A549 (cell line): ENCODE measurements around the gene TCF12. TPM values are rescaled to one million over a fixed set of nuclear protein-coding genes. Genes with fewer than 3 reads are reported as not detected.
A peak's percentile ranks its signal among the peaks of the same experiment; 100 is the strongest.

Experiments
- ATAC-seq, 2 experiments: fragments of 200-7000 bp in 1 of 2; fragments of >200 bp in 1 of 2; cut with Nextera tagmentation in 1 of 2; cut with Tn5 transposase in 1 of 2; 3 replicates each; pipeline versions ENCODE4 v1.8.0 to v1.9.1; 2018 to 2020; ENCODE audit warnings: mild to moderate bottlenecking in 1 of 2, moderate library complexity in 1 of 2
- CTCF ChIA-PET: fragments of 300-600 bp; sonication (Branson Sonifier 250); formaldehyde crosslinking; extraction: SDS; loops from one replicate; lab custom pipeline; 2021; ENCODE audit warnings: antibody characterized with exemption, inconsistent platforms; lab: Yijun Ruan, JAX
- POLR2A ChIA-PET: fragments of 350-600 bp; formaldehyde crosslinking; extraction: SDS; loops from one replicate; lab custom pipeline; 2021; ENCODE audit warnings: antibody characterized with exemption, inconsistent platforms; lab: Yijun Ruan, JAX
- DNase-seq, 2 experiments: peaks; one replicate each; pipeline versions ENCODE4 v3.0.0 to v3.0.0-alpha.2; 2011 to 2016; ENCODE audit warnings: low read depth in 1 of 2, low spot score in 1 of 2
- FAIRE-seq: peaks from 2 replicates; lab custom pipeline; 2011; peaks lifted over from hg19 to GRCh38; lab: Jason Lieb, UNC
- H3K27ac ChIP-seq, 2 experiments: fragments of >200 bp; sonication (Bioruptor Twin); formaldehyde crosslinking; 3 replicates each; pipeline ENCODE4 v1.5.1; 2016 to 2017
- H3K4me1 ChIP-seq: fragments of >200 bp; sonication (Bioruptor Twin); formaldehyde crosslinking; 3 replicates; pipeline ENCODE4 v1.6.1; 2016
- H3K4me2 ChIP-seq: fragments of >200 bp; sonication (Bioruptor Twin); formaldehyde crosslinking; 3 replicates; pipeline ENCODE4 v1.6.1; 2016
- H3K4me3 ChIP-seq: fragments of >200 bp; sonication (Bioruptor Twin); formaldehyde crosslinking; 3 replicates; pipeline ENCODE4 v1.5.1; 2016
- H3K9me3 ChIP-seq: fragments of >200 bp; sonication (Bioruptor Twin); formaldehyde crosslinking; 3 replicates; pipeline ENCODE4 v1.6.1; 2016
- ATOH8 ChIP-seq: fragments of 250-450 bp; sonication (Bioruptor Pico); IDR thresholded peaks from 2 replicates; pipeline ENCODE4 v1.5.0; 2020; ENCODE audit warnings: low read depth, mild to moderate bottlenecking, moderate library complexity
- CBX8 ChIP-seq: fragments of 200-600 bp; sonication (generic); IDR thresholded peaks from 2 replicates; pipeline ENCODE4 v1.6.1; 2016
- CHD2 ChIP-seq: fragments of 150-350 bp; IDR thresholded peaks from 2 replicates; pipeline ENCODE4 v1.6.1; 2014; ENCODE audit warnings: low read length; ENCODE audit not compliant: partially characterized antibody
- CTCF ChIP-seq: fragments of >200 bp; sonication (Bioruptor Twin); formaldehyde crosslinking; IDR thresholded peaks from 3 replicates; pipeline ENCODE4 v1.5.1; 2016
- EHF ChIP-seq: fragments of 250-450 bp; sonication (Bioruptor Pico); IDR thresholded peaks from 2 replicates; pipeline ENCODE4 v1.5.0; 2020; ENCODE audit warnings: mild to moderate bottlenecking
- EP300 ChIP-seq, 2 experiments: fragments of >200 bp; sonication (Bioruptor Twin); formaldehyde crosslinking; IDR thresholded peaks; 2 replicates in 1 of 2; 3 replicates in 1 of 2; pipeline ENCODE4 v1.6.1; 2016 to 2017
- FOSL2 ChIP-seq, 2 experiments: fragments of 450-650 bp in 1 of 2; fragments of >200 bp in 1 of 2; sonication (Bioruptor Twin) in 1 of 2; formaldehyde crosslinking; IDR thresholded peaks; 2 replicates each; pipeline versions ENCODE4 v1.5.0 to v1.6.1; 2016 to 2020; ENCODE audit warnings: mild to moderate bottlenecking in 1 of 2, moderate library complexity in 1 of 2
- FOXS1 ChIP-seq: fragments of 250-450 bp; sonication (Bioruptor Pico); IDR thresholded peaks from 2 replicates; pipeline ENCODE4 v1.5.0; 2020; ENCODE audit warnings: mild to moderate bottlenecking, moderate library complexity
- GATA3 ChIP-seq: IDR thresholded peaks from 2 replicates; pipeline ENCODE4 v1.6.1; 2012; ENCODE audit warnings: borderline replicate concordance
- HEYL ChIP-seq: fragments of 250-450 bp; sonication (Bioruptor Pico); IDR thresholded peaks from 2 replicates; pipeline ENCODE4 v1.8.0; 2021; ENCODE audit warnings: mild to moderate bottlenecking, moderate library complexity
- HOXA7 ChIP-seq: fragments of 250-450 bp; sonication (Bioruptor Pico); IDR thresholded peaks from 2 replicates; pipeline ENCODE4 v1.5.0; 2020; ENCODE audit warnings: mild to moderate bottlenecking, moderate library complexity
- JUN ChIP-seq, 2 experiments: fragments of >200 bp; sonication (Bioruptor Twin); formaldehyde crosslinking; IDR thresholded peaks; 2 replicates in 1 of 2; 3 replicates in 1 of 2; pipeline ENCODE4 v1.6.1; 2016 to 2017
- KDM1A ChIP-seq: fragments of 200-600 bp; sonication (generic); IDR thresholded peaks from 2 replicates; pipeline ENCODE4 v1.6.1; 2016; ENCODE audit warnings: low read depth, mild to moderate bottlenecking
- MAX ChIP-seq: IDR thresholded peaks from 2 replicates; pipeline ENCODE4 v1.6.1; 2012
- MYC ChIP-seq: IDR thresholded peaks from 2 replicates; pipeline ENCODE4 v1.6.1; 2012; ENCODE audit warnings: mild to moderate bottlenecking, inconsistent platforms, low read length, improper control_type of control experiment, borderline replicate concordance
- NFE2L2 ChIP-seq: fragments of 150-350 bp; conservative IDR thresholded peaks from 2 replicates; pipeline ENCODE4 v1.6.1; 2014; ENCODE audit warnings: low read length
- PBX3 ChIP-seq: IDR thresholded peaks from 2 replicates; pipeline ENCODE4 v1.6.1; 2012
- PHF8 ChIP-seq: fragments of 200-600 bp; sonication (generic); IDR thresholded peaks from 2 replicates; pipeline ENCODE4 v1.6.1; 2016; ENCODE audit warnings: low read depth, mild to moderate bottlenecking, antibody characterized with exemption, moderate library complexity, borderline replicate concordance
- POLR2AphosphoS2 ChIP-seq: conservative IDR thresholded peaks from 2 replicates; pipeline ENCODE4 v1.6.1; 2012; ENCODE audit warnings: low read length, improper control_type of control experiment, inconsistent platforms
- RARB ChIP-seq: fragments of 250-450 bp; sonication (Bioruptor Pico); IDR thresholded peaks from 2 replicates; pipeline ENCODE4 v1.8.0; 2021; ENCODE audit warnings: mild to moderate bottlenecking, moderate library complexity
- RCOR1 ChIP-seq: fragments of 150-350 bp; IDR thresholded peaks from 2 replicates; pipeline ENCODE4 v1.6.1; 2014; ENCODE audit warnings: antibody characterized with exemption, low read length, low read depth
- RNF2 ChIP-seq: fragments of 200-600 bp; sonication (generic); IDR thresholded peaks from 2 replicates; pipeline ENCODE4 v1.6.1; 2016; ENCODE audit warnings: low read depth, mild to moderate bottlenecking, antibody characterized with exemption, moderate library complexity, borderline replicate concordance
- TFCP2L1 ChIP-seq: fragments of 250-450 bp; sonication (Bioruptor Pico); IDR thresholded peaks from 2 replicates; pipeline ENCODE4 v1.5.0; 2021; ENCODE audit warnings: mild to moderate bottlenecking
- USF2 ChIP-seq: fragments of 450-650 bp; IDR thresholded peaks from 2 replicates; pipeline ENCODE4 v1.6.1; 2014; ENCODE audit warnings: antibody characterized with exemption
- WGBS: methylation state at CpG from one replicate; pipeline ENCODE4 v1.1.6; 2017; ENCODE audit errors: missing lambda C conversion rate; 5-methylcytosine and 5-hydroxymethylcytosine counted together
- polyA plus RNA-seq, 4 experiments: library from polyadenylated mRNA; depleted of rRNA in 3 of 4; stranded (reverse); fragments of >200 nt; fragmentation: RNase III in 1 of 4; extraction: RNeasy Plus Mini Kit Qiagen cat#74134 plus additional on column Dnase treatment in 1 of 4; gene quantifications; 2 replicates in 3 of 4; 3 replicates in 1 of 4; pipeline ENCODE4 v1.2.3, GENCODE V29; 2011 to 2017

Gene TCF12
- polyA plus RNA-seq, 2 of the 4 experiments (the other 2 are of a cell fraction): 36.3 to 121 TPM

GRCh38 chr15:57281321-57281720 is 362.9 kb downstream of the TCF12 start:
- ATAC-seq: no peak
- H3K4me1 ChIP-seq: no peaks in the 10 kb centered on the region
- no peak for DNase-seq
- POLR2A ChIA-PET: no interaction called here
- CTCF ChIA-PET: interaction anchor here (3.0 kb wide), 1 partner anchor 25 kb away, joined by 13 read pairs; no protein-coding TSS in a partner anchor
- WGBS: 98% methylated on average over 8 of the region's 8 CpGs
- H3K27ac ChIP-seq: no peak overlapping the region
- FAIRE-seq: peak; percentile 13
- TF ChIP-seq MAX (no peak), CBX8 (no peak), USF2 (no peak), PHF8 (no peak), NFE2L2 (no peak), FOXS1 (CRISPR knock-in tag) (no peak), KDM1A (no peak), POLR2AphosphoS2 (no peak), GATA3 (no peak), CTCF (no peak), MYC (no peak), FOSL2 (IDR thresholded peaks at IDR 0.05) (no peak), FOSL2 (CRISPR knock-in tag; IDR thresholded peaks at IDR 0.05) (no peak), CHD2 (no peak)
- H3K4me3 ChIP-seq: no peak overlapping the region
- H3K9me3 ChIP-seq: no peaks in the 10 kb centered on the region
- H3K4me2 ChIP-seq: no peak overlapping the region

GRCh38 chr15:57282686-57283085 is 364.2 kb downstream of the TCF12 start:
- TF ChIP-seq PBX3 (no peak), EP300 (IDR thresholded peaks at IDR 0.05) (0 out of 5 replicates have a peak, but pooled peaks of 1 of the 2 experiments have one; percentile 2)
- TF ChIP-seq, all 56 proteins: peak for 1
- POLR2A ChIA-PET: no interaction called here
- DNase-seq (no peak), FAIRE-seq (peak; percentile 87), ATAC-seq (no peak)
- H3K9me3 ChIP-seq: no peaks in the 10 kb centered on the region
- no peak overlapping the region for H3K4me2 ChIP-seq
- WGBS: 88% methylated on average over 3 of the region's 3 CpGs
- H3K4me3 ChIP-seq: no peak overlapping the region
- no peaks in the 10 kb centered on the region for H3K4me1 ChIP-seq
- CTCF ChIA-PET: interaction anchor here (3.0 kb wide), 1 partner anchor 24 kb away, joined by 13 read pairs; no protein-coding TSS in a partner anchor
- no peak overlapping the region for H3K27ac ChIP-seq

GRCh38 chr15:57283774-57284503 is 365.5 kb downstream of the TCF12 start:
- no peak for ATAC-seq
- Histone ChIP-seq H3K9me3 (no peaks in the 10 kb centered on the region), H3K4me3 (no peak overlapping the region), H3K4me1 (no peaks in the 10 kb centered on the region), H3K27ac (no peak overlapping the region), H3K4me2 (no peak overlapping the region)
- FAIRE-seq: no peak
- ChIA-PET POLR2A (no interaction called here), CTCF (interaction anchor here (0.6 to 7.1 kb wide), 3 partner anchors 23 to 365 kb away, joined by 3 to 49 read pairs (median 3); no protein-coding TSS in a partner anchor)
- 90% methylated on average over 14 of the region's 14 CpGs for WGBS
- TF ChIP-seq RCOR1 (no peak), FOSL2 (IDR thresholded peaks at IDR 0.05) (no peak), FOSL2 (CRISPR knock-in tag; IDR thresholded peaks at IDR 0.05) (no peak), HOXA7 (CRISPR knock-in tag) (no peak), JUN (IDR thresholded peaks at IDR 0.05) (no peak), EHF (CRISPR knock-in tag) (no peak), KDM1A (no peak), TFCP2L1 (CRISPR knock-in tag) (no peak), MAX (no peak), ATOH8 (CRISPR knock-in tag) (no peak), RARB (CRISPR knock-in tag) (no peak), USF2 (no peak), HEYL (CRISPR knock-in tag) (no peak), CBX8 (no peak), RNF2 (no peak)
- DNase-seq: no peak
